ENCODE measurements around the gene NR6A1.

The NR6A1 gene

GRCh38 chr9:124686918-124687317 lies 84.2 kb downstream of the NR6A1 start:
- no peak overlapping the region for H3K9ac ChIP-seq (ENCODE audit: low read length)
- H3K36me3 ChIP-seq (ENCODE audit: low read length), result no peaks in the 10 kb centered on the region
- no peak overlapping the region for H3K4me2 ChIP-seq (ENCODE audit: low read depth, low read length, poor library complexity, severe bottlenecking)
- no peaks in the 10 kb centered on the region for H3K79me2 ChIP-seq (ENCODE audit: insufficient read depth, low read length)
- no peaks in the 10 kb centered on the region for H3K27me3 ChIP-seq (ENCODE audit: low read length)
- H3K9me2 ChIP-seq (replicated peaks; ENCODE audit: insufficient read depth, low read length), result no peaks in the 10 kb centered on the region
- no peak for TF ChIP-seq CTCF (IDR thresholded peaks at IDR 0.05; ENCODE audit: insufficient read depth, low read length, poor library complexity, severe bottlenecking)
- TF ChIP-seq EZH2phosphoT487 (conservative IDR thresholded peaks at IDR 0.05; ENCODE audit: low read length), result no peak
- H3F3A ChIP-seq (ENCODE audit: insufficient read depth), result no peaks in the 10 kb centered on the region
- H3K4me3 ChIP-seq (ENCODE audit: insufficient read depth, low read length, poor library complexity, severe bottlenecking), result no peak overlapping the region
- H3K27ac ChIP-seq (ENCODE audit: low read depth, low read length), result no peak overlapping the region
- H4K20me1 ChIP-seq (ENCODE audit: low read depth, low read length), result 0 out of 2 replicates have a peak, but pooled peaks cover 3% of the 10 kb centered on the region
- no peak overlapping the region for H2AFZ ChIP-seq (ENCODE audit: low read depth, low read length, severe bottlenecking)
- no peaks in the 10 kb centered on the region for H3K9me3 ChIP-seq (ENCODE audit: insufficient read depth, low read length)

- no peak overlapping the region for H3K27ac ChIP-seq (ENCODE audit: low read depth, low read length)
- H2AFZ ChIP-seq (ENCODE audit: low read depth, low read length, severe bottlenecking), result no peak overlapping the region
- H3K9me3 ChIP-seq (ENCODE audit: insufficient read depth, low read length), result no peaks in the 10 kb centered on the region
- H3K4me3 ChIP-seq (ENCODE audit: insufficient read depth, low read length, poor library complexity, severe bottlenecking), result no peak overlapping the region
- H3K36me3 ChIP-seq (ENCODE audit: low read length), result no peaks in the 10 kb centered on the region
- no peaks in the 10 kb centered on the region for H3K9me2 ChIP-seq (replicated peaks; ENCODE audit: insufficient read depth, low read length)
- H3F3A ChIP-seq (ENCODE audit: insufficient read depth), result no peaks in the 10 kb centered on the region
- no peaks in the 10 kb centered on the region for H3K27me3 ChIP-seq (ENCODE audit: low read length)
- H3K4me2 ChIP-seq (ENCODE audit: low read depth, low read length, poor library complexity, severe bottlenecking), result no peak overlapping the region
- 0 out of 2 replicates have a peak, but pooled peaks cover 3% of the 10 kb centered on the region for H4K20me1 ChIP-seq (ENCODE audit: low read depth, low read length)
- H3K79me2 ChIP-seq (ENCODE audit: insufficient read depth, low read length), result no peaks in the 10 kb centered on the region
- no peak overlapping the region for H3K9ac ChIP-seq (ENCODE audit: low read length)
- TF ChIP-seq EZH2phosphoT487 (conservative IDR thresholded peaks at IDR 0.05; ENCODE audit: low read length) (no peak), CTCF (IDR thresholded peaks at IDR 0.05; ENCODE audit: insufficient read depth, low read length, poor library complexity, severe bottlenecking) (no peak)
Observed at GRCh38 chr9:124685217-124685616, 85.9 kb downstream of the NR6A1 start.

GRCh38 chr9:124684169-124684568 lies 86.9 kb downstream of the NR6A1 start:
- no peaks in the 10 kb centered on the region for H3K36me3 ChIP-seq (ENCODE audit: low read length)
- TF ChIP-seq EZH2phosphoT487 (conservative IDR thresholded peaks at IDR 0.05; ENCODE audit: low read length), result no peak
- no peak for TF ChIP-seq CTCF (IDR thresholded peaks at IDR 0.05; ENCODE audit: insufficient read depth, low read length, poor library complexity, severe bottlenecking)
- H4K20me1 ChIP-seq (ENCODE audit: low read depth, low read length), result 0 out of 2 replicates have a peak, but pooled peaks cover 3% of the 10 kb centered on the region

More at GRCh38 chr9:124684169-124684568, 86.9 kb downstream of the NR6A1 start:
- Histone ChIP-seq H3K4me2 (ENCODE audit: low read depth, low read length, poor library complexity, severe bottlenecking) (no peak overlapping the region), H2AFZ (ENCODE audit: low read depth, low read length, severe bottlenecking) (no peak overlapping the region), H3K27me3 (ENCODE audit: low read length) (no peaks in the 10 kb centered on the region), H3K4me3 (ENCODE audit: insufficient read depth, low read length, poor library complexity, severe bottlenecking) (no peak overlapping the region), H3K9me3 (ENCODE audit: insufficient read depth, low read length) (no peaks in the 10 kb centered on the region), H3K9ac (ENCODE audit: low read length) (no peak overlapping the region), H3K79me2 (ENCODE audit: insufficient read depth, low read length) (no peaks in the 10 kb centered on the region), H3K9me2 (replicated peaks; ENCODE audit: insufficient read depth, low read length) (no peaks in the 10 kb centered on the region), H3F3A (ENCODE audit: insufficient read depth) (no peaks in the 10 kb centered on the region), H3K27ac (ENCODE audit: low read depth, low read length) (no peak overlapping the region)
